Left kidney (tissue), 2 donors: ENCODE results near the gene CLCNKA. TPM values are rescaled to one million over a fixed set of nuclear protein-coding genes. Genes with fewer than 3 reads are reported as not detected.
"Not testable (repeated sequence)": the region's sequence is repeated elsewhere in the genome, so short reads cannot be mapped to it uniquely, and the experiment has no call there.

Experiments used
- DNase-seq: peaks from one replicate; pipeline ENCODE4 v3.0.0-alpha.2; 2013
- polyA plus RNA-seq: library from polyadenylated mRNA; unstranded; fragments of 120-200 nt; gene quantifications from one replicate; pipeline ENCODE4 v1.2.1, GENCODE V29; 2013; ENCODE audit not compliant: insufficient read length

CLCNKA gene
- polyA plus RNA-seq, 1 donor = 9.8 TPM

GRCh38 chr1:16042096-16042495 lies 20.3 kb downstream of the CLCNKA start:
- no peak for DNase-seq

GRCh38 chr1:16042654-16043053 lies 20.8 kb downstream of the CLCNKA start:
- DNase-seq = not testable (repeated sequence)

GRCh38 chr1:16043521-16043920 lies 21.7 kb downstream of the CLCNKA start, which contains the start of gene CLCNKB:
TSS of gene CLCNKB (plus strand) at chr1:16043782. CDS start at chr1:16044493, 711 bp downstream.
- DNase-seq = no peak

GRCh38 chr1:16043950-16044349 lies 22.1 kb downstream of the CLCNKA start:
- DNase-seq = no peak

GRCh38 chr1:16046842-16047241 lies 25.0 kb downstream of the CLCNKA start:
- DNase-seq = no peak

- no peak for DNase-seq
Measured at GRCh38 chr1:16047791-16048475, 26.1 kb downstream of the CLCNKA start.

GRCh38 chr1:16048573-16049189 lies 26.8 kb downstream of the CLCNKA start:
- peak; percentile 80 for DNase-seq

- no peak for DNase-seq
Measured at GRCh38 chr1:16050328-16050727, 28.5 kb downstream of the CLCNKA start.

GRCh38 chr1:16051039-16051438 lies 29.2 kb downstream of the CLCNKA start:
- DNase-seq = no peak

- DNase-seq = not testable (repeated sequence)
Measured at GRCh38 chr1:16051949-16052348, 30.1 kb downstream of the CLCNKA start.

- DNase-seq = no peak
Measured at GRCh38 chr1:16053781-16054502, 32.1 kb downstream of the CLCNKA start.

- DNase-seq = no peak
Measured at GRCh38 chr1:16054598-16055540, 33.0 kb downstream of the CLCNKA start.

- DNase-seq = peak; percentile 90
Measured at GRCh38 chr1:16055613-16056520, 34.0 kb downstream of the CLCNKA start.

GRCh38 chr1:16056521-16056912 lies 34.7 kb downstream of the CLCNKA start:
- not testable (repeated sequence) for DNase-seq

- DNase-seq = not testable (repeated sequence)
Measured at GRCh38 chr1:16057314-16057915, 35.6 kb downstream of the CLCNKA start.

GRCh38 chr1:16058394-16059120 lies 36.7 kb downstream of the CLCNKA start:
- not testable (repeated sequence) for DNase-seq

GRCh38 chr1:16061266-16061665 lies 39.4 kb downstream of the CLCNKA start:
- DNase-seq = no peak

- not testable (repeated sequence) for DNase-seq
Measured at GRCh38 chr1:16061989-16062686, 40.3 kb downstream of the CLCNKA start.

GRCh38 chr1:16062687-16063075 lies 40.8 kb downstream of the CLCNKA start:
- DNase-seq = not testable (repeated sequence)
